ENCODE measurements around the gene RPL29.

GRCh38 chr3:52038227-52038626 lies 42.5 kb upstream of the RPL29 start:
- TF ChIP-seq CTCF (IDR thresholded peaks at IDR 0.05) (no peak), TCF7L2 (IDR thresholded peaks at IDR 0.05; ENCODE audit: low read depth, low read length) (no peak), REST (IDR thresholded peaks at IDR 0.05; ENCODE audit: insufficient read depth in 1 of 2, low read depth in 2 of 2, low read length in 1 of 2) (no peak), POLR2AphosphoS5 (IDR thresholded peaks at IDR 0.05; ENCODE audit: low read depth, low read length) (no peak), SIN3A (IDR thresholded peaks at IDR 0.05; ENCODE audit: borderline replicate concordance, insufficient read depth, low read depth, low read length) (no peak)

Data from Panc1 (cell line).